Skeletal muscle tissue (tissue), 4 donors: ENCODE results near the gene UCP3. TPM values are rescaled to one million over a fixed set of nuclear protein-coding genes. Genes with fewer than 3 reads are reported as not detected.

Experiments used
- H3K27ac ChIP-seq: one replicate; pipeline ENCODE4 v1.7.0; 2013; ENCODE audit warnings: mild to moderate bottlenecking, low read depth, low read length, inconsistent platforms
- H3K27me3 ChIP-seq, 3 donors: one replicate each; pipeline ENCODE4 v1.7.0; 2013; ENCODE audit warnings: low read length in 3 of 3; ENCODE audit not compliant: control insufficient read depth in 3 of 3, insufficient read depth in 3 of 3
- H3K36me3 ChIP-seq, 3 donors: one replicate each; pipeline ENCODE4 v1.7.0; 2013; ENCODE audit warnings: low read length in 3 of 3; ENCODE audit not compliant: control insufficient read depth in 3 of 3, insufficient read depth in 3 of 3
- H3K4me1 ChIP-seq, 3 donors: one replicate each; pipeline ENCODE4 v1.7.0; 2013; ENCODE audit warnings: low read length in 3 of 3, mild to moderate bottlenecking in 3 of 3; ENCODE audit not compliant: control insufficient read depth in 3 of 3, insufficient read depth in 3 of 3
- H3K4me3 ChIP-seq, 3 donors: one replicate each; pipeline ENCODE4 v1.7.0; 2013; ENCODE audit warnings: low read length in 3 of 3
- H3K9ac ChIP-seq, 3 donors: one replicate each; pipeline ENCODE4 v1.7.0; 2013; ENCODE audit warnings: low read length in 3 of 3, mild to moderate bottlenecking in 3 of 3, moderate library complexity in 2 of 3, low read depth in 1 of 3
- H3K9me3 ChIP-seq, 3 donors: one replicate each; pipeline ENCODE4 v1.7.0; 2013; ENCODE audit warnings: low read length in 3 of 3; ENCODE audit not compliant: control insufficient read depth in 3 of 3
- total RNA-seq: library from RNA; depleted of rRNA; stranded (reverse); fragments of >200 nt; gene quantifications from one replicate; pipeline ENCODE4 v1.2.3, GENCODE V29; 2014
- donor health status: Osteomylitis.

The UCP3 gene
- total RNA-seq, 1 donor from 2014 or later = 1.6 TPM

GRCh38 chr11:74002832-74003231 is 6.1 kb downstream of the UCP3 start:
- Histone ChIP-seq H3K4me1 (peaks cover 33 to 62% (median 39%) of the 10 kb centered on the region in 3 donors), H3K27ac (no peak overlapping the region), H3K27me3 (no peaks in the 10 kb centered on the region), H3K9ac (no peak overlapping the region), H3K9me3 (no peaks in the 10 kb centered on the region), H3K36me3 (peaks cover 61 to 73% (median 73%) of the 10 kb centered on the region in 3 donors), H3K4me3 (no peak overlapping the region)

DNA sequence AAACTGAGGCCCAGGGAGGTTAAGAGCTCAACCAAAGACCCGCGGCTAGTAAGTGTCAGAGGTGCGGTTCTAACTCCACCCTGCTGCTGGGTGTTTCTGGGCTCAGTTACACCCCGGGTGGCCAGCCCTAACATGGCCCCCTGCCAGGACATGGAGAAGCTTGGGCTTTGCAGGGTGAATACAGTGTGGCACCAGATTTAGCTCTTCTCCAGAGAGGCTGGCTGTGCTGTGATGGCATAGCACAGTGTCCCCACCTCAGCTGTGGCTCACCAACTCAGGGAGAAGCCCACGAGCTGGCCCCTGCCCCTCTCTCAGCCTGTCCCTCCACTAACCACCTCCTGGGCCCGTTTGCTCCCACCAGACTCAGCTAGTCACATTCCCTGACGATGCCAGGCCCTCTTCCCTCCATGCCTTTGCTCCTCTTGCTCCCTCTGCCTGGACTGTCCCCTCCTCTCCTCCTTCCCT is 7.0 kb downstream of the UCP3 start:
- Histone ChIP-seq H3K4me1 (peaks cover 28 to 53% (median 35%) of the 10 kb centered on the region in 3 donors), H3K27me3 (no peaks in the 10 kb centered on the region), H3K36me3 (peaks cover 58 to 69% (median 64%) of the 10 kb centered on the region in 3 donors), H3K4me3 (no peak overlapping the region), H3K9me3 (no peaks in the 10 kb centered on the region), H3K9ac (peak overlapping the region in 1 of 3 donors; percentile 26), H3K27ac (no peak overlapping the region)

- peaks cover 45 to 56% (median 51%) of the 10 kb centered on the region in 3 donors for H3K36me3 ChIP-seq
- no peak overlapping the region for H3K27ac ChIP-seq
- H3K4me3 ChIP-seq = no peak overlapping the region
These were observed 8.4 kb downstream of the UCP3 start for GRCh38 chr11:74000307-74001133.

GRCh38 chr11:73999581-74000306 is 9.1 kb downstream of the UCP3 start:
- H3K9ac ChIP-seq = no peak overlapping the region
- no peaks in the 10 kb centered on the region for H3K9me3 ChIP-seq
- no peak overlapping the region for H3K4me3 ChIP-seq
- H3K4me1 ChIP-seq = peaks cover 8 to 31% (median 14%) of the 10 kb centered on the region in 3 donors
- no peaks in the 10 kb centered on the region for H3K27me3 ChIP-seq
- peaks cover 37 to 48% (median 43%) of the 10 kb centered on the region in 3 donors for H3K36me3 ChIP-seq
- H3K27ac ChIP-seq = no peak overlapping the region

More at GRCh38 chr11:74000307-74001133, 8.4 kb downstream of the UCP3 start:
- H3K9ac ChIP-seq = no peak overlapping the region
- no peaks in the 10 kb centered on the region for H3K27me3 ChIP-seq
- no peaks in the 10 kb centered on the region for H3K9me3 ChIP-seq
- peaks cover 15 to 39% (median 22%) of the 10 kb centered on the region in 3 donors for H3K4me1 ChIP-seq

DNA sequence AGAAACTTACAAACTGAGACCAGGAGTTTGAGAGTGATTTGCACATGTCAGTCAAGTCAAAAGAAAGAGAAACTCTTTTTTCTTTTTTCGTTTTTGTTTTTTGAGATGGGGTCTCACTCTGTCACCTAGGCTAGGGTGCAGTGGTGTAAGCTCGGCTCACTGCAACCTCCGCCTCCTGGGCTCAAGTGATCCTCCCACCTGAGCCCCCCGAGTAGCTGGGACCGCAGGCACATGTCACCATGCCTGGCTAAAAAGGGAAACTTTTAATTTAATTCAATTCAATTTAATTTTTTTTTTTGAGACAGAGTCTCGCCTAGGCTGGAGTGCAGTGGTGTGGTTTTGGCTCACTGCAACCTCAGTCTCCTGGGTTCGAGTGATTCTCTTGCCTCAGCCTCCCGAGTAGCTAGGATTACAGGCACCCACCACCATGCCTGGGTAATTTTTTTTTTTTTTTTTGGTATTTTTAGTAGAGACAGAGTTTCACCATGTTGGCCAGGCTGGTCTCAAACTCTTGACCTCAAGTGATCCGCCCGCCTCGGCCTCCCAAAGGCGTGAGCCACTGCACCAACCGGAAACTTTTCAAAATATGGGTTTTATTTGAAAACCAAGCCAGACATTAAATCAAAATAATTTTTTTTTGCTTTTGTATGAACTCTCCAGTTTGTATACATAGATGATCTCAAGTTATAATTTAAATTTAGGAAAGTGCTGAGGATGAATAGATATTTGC is 9.9 kb downstream of the UCP3 start:
- Histone ChIP-seq H3K27ac (no peak overlapping the region), H3K9me3 (no peaks in the 10 kb centered on the region), H3K36me3 (peaks cover 30 to 41% (median 36%) of the 10 kb centered on the region in 3 donors), H3K4me3 (no peak overlapping the region), H3K9ac (no peak overlapping the region), H3K4me1 (peaks cover 7 to 25% (median 10%) of the 10 kb centered on the region in 3 donors), H3K27me3 (no peaks in the 10 kb centered on the region)

- Histone ChIP-seq H3K4me3 (no peak overlapping the region), H3K27ac (no peak overlapping the region)
These were observed 11.6 kb downstream of the UCP3 start for GRCh38 chr11:73997120-73997770.

GRCh38 chr11:73996161-73996747 is 12.6 kb downstream of the UCP3 start:
- H3K27ac ChIP-seq = no peak overlapping the region
- H3K27me3 ChIP-seq = no peaks in the 10 kb centered on the region
- H3K36me3 ChIP-seq = peaks cover 9 to 14% (median 10%) of the 10 kb centered on the region in 3 donors
- H3K4me3 ChIP-seq = no peak overlapping the region
- H3K9me3 ChIP-seq = no peaks in the 10 kb centered on the region
- no peak overlapping the region for H3K9ac ChIP-seq
- H3K4me1 ChIP-seq = peaks cover 0 to 4% (median 4%) of the 10 kb centered on the region in 3 donors

More at GRCh38 chr11:73997120-73997770, 11.6 kb downstream of the UCP3 start:
- Histone ChIP-seq H3K4me1 (peaks cover 3 to 9% (median 6%) of the 10 kb centered on the region in 3 donors), H3K27me3 (no peaks in the 10 kb centered on the region), H3K9me3 (no peaks in the 10 kb centered on the region), H3K36me3 (peaks cover 13 to 24% (median 19%) of the 10 kb centered on the region in 3 donors), H3K9ac (no peak overlapping the region)

DNA sequence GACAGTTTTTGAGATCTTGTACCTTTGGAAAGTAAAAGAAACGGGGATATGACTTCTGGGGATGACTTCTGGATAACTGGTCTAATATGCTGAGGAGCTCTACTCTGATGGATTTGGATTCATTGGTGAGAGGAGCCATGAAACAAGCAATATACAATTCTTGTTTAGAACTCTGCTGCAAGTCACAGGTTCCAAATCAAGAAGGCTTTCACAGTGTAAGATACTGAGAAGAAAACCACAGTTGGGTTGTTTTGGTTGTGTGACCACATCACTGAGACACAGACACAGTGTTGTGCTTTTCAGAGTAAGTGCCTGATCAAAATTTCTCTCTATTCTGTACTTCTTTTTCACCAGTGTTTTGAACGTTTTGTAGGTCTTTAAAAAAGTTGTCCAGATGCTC is 13.2 kb downstream of the UCP3 start:
- Histone ChIP-seq H3K27me3 (no peaks in the 10 kb centered on the region), H3K36me3 (peaks cover 6 to 9% (median 7%) of the 10 kb centered on the region in 3 donors), H3K9ac (no peak overlapping the region), H3K4me3 (no peak overlapping the region), H3K27ac (peak overlapping the region; percentile 0), H3K9me3 (no peaks in the 10 kb centered on the region), H3K4me1 (peaks cover 0 to 4% (median 4%) of the 10 kb centered on the region in 3 donors)

DNA sequence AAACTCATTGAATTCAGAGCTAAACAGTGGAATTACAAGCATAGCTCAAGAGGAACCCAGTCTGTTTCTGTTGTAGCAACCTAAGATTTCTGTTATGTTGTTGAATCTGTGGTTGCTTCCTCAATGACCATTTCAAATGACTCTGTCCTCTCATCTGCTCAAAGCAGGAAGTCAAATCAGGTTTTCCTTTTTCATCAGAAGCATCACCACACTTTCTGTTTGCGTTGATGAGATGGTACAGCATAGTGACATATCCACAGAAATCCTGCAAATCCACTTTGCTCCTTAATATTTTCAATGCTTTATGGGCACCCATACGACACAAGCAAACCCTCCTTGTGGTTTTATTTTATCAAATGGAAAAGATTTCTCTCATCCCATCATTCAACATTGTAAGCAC is 13.6 kb downstream of the UCP3 start:
- Histone ChIP-seq H3K36me3 (peaks cover 3 to 5% (median 4%) of the 10 kb centered on the region in 3 donors), H3K9ac (no peak overlapping the region), H3K4me1 (peaks cover 0 to 4% (median 4%) of the 10 kb centered on the region in 3 donors), H3K4me3 (no peak overlapping the region), H3K27ac (peak overlapping the region; percentile 0), H3K9me3 (no peaks in the 10 kb centered on the region), H3K27me3 (no peaks in the 10 kb centered on the region)
